WTC11 (cell line): ENCODE data around the gene OR4E2. TPM values are rescaled to one million over a fixed set of nuclear protein-coding genes. Genes with fewer than 3 reads are reported as not detected.

Experiments
- ATAC-seq: fragments of 200-7000 bp; cut with Tn5 transposase; 2 replicates; pipeline ENCODE4 v1.10.0; 2021; ENCODE audit warnings: mild to moderate bottlenecking, moderate library complexity
- CTCF ChIA-PET: fragments of 300-600 bp; sonication (Branson Sonifier 250); formaldehyde crosslinking; loops from one replicate; lab custom pipeline; 2021; ENCODE audit warnings: antibody characterized with exemption; lab: Charles Lee
- POLR2A ChIA-PET: fragments of 350-600 bp; sonication (Branson Sonifier 250); formaldehyde crosslinking; loops from one replicate; lab custom pipeline; 2021; ENCODE audit warnings: antibody characterized with exemption; lab: Charles Lee
- DNase-seq: peaks from one replicate; pipeline ENCODE4 v3.0.0; 2021; ENCODE audit warnings: low spot score
- H3K27ac Mint-ChIP-seq: 2 replicates; pipeline ENCODE4 v1.8.0; 2021; ENCODE audit warnings: mixed read lengths
- H3K27me3 Mint-ChIP-seq: 2 replicates; pipeline ENCODE4 v1.8.0; 2021; ENCODE audit warnings: low read depth, mild to moderate bottlenecking, moderate library complexity, mixed read lengths
- H3K36me3 Mint-ChIP-seq: 2 replicates; pipeline ENCODE4 v1.8.0; 2021; ENCODE audit warnings: mixed read lengths
- H3K4me1 Mint-ChIP-seq: 2 replicates; pipeline ENCODE4 v1.8.0; 2022; ENCODE audit warnings: mixed read lengths
- H3K4me3 Mint-ChIP-seq: 2 replicates; pipeline ENCODE4 v1.8.0; 2021; ENCODE audit warnings: mild to moderate bottlenecking, moderate library complexity, mixed read lengths
- H3K9me3 Mint-ChIP-seq: 2 replicates; pipeline ENCODE4 v1.8.0; 2021; ENCODE audit warnings: mixed read lengths
- AFF4 ChIP-seq: sonication (generic); formaldehyde crosslinking; IDR thresholded peaks from 2 replicates; pipeline ENCODE4 v1.8.1; 2023; ENCODE audit warnings: mild to moderate bottlenecking, missing genetic modification reagents, borderline replicate concordance
- AR ChIP-seq: fragments of 250-450 bp; sonication (Bioruptor Pico); IDR thresholded peaks from 2 replicates; pipeline ENCODE4 v1.9.0; 2021; ENCODE audit warnings: mild to moderate bottlenecking
- ELF4 ChIP-seq: sonication (generic); formaldehyde crosslinking; IDR thresholded peaks from 2 replicates; pipeline ENCODE4 v1.8.1; 2022; ENCODE audit warnings: low read depth, mild to moderate bottlenecking, moderate library complexity, missing genetic modification reagents
- ERG ChIP-seq: fragments of 250-450 bp; sonication (Bioruptor Pico); IDR thresholded peaks from 2 replicates; pipeline ENCODE4 v1.8.0; 2021; ENCODE audit warnings: mild to moderate bottlenecking
- ETV6 ChIP-seq: sonication (generic); formaldehyde crosslinking; IDR thresholded peaks from 2 replicates; pipeline ENCODE4 v1.8.1; 2022; ENCODE audit warnings: mild to moderate bottlenecking, missing genetic modification reagents
- GRHL2 ChIP-seq: fragments of 250-450 bp; sonication (Bioruptor Pico); IDR thresholded peaks from 2 replicates; pipeline ENCODE4 v1.8.0; 2022; ENCODE audit warnings: mild to moderate bottlenecking, moderate library complexity; ENCODE audit not compliant: insufficient replicate concordance, severe bottlenecking
- HMGXB4 ChIP-seq: sonication (generic); formaldehyde crosslinking; IDR thresholded peaks from 2 replicates; pipeline ENCODE4 v1.8.1; 2023; ENCODE audit warnings: mild to moderate bottlenecking, moderate library complexity, missing genetic modification reagents
- IRF1 ChIP-seq: sonication (generic); formaldehyde crosslinking; IDR thresholded peaks from 2 replicates; pipeline ENCODE4 v1.8.0; 2023; ENCODE audit warnings: missing genetic modification reagents
- IRF2 ChIP-seq: sonication (generic); formaldehyde crosslinking; IDR thresholded peaks from 2 replicates; pipeline ENCODE4 v1.8.0; 2022; ENCODE audit warnings: low read depth, missing genetic modification reagents, borderline replicate concordance
- JAZF1 ChIP-seq: fragments of 250-450 bp; sonication (Bioruptor Pico); IDR thresholded peaks from 2 replicates; pipeline ENCODE4 v1.9.0; 2021; ENCODE audit warnings: moderate library complexity, mild to moderate bottlenecking, inconsistent platforms
- MXD4 ChIP-seq: fragments of 250-450 bp; sonication (Bioruptor Pico); IDR thresholded peaks from 2 replicates; pipeline ENCODE4 v1.8.0; 2021; ENCODE audit warnings: mild to moderate bottlenecking, moderate library complexity, borderline replicate concordance
- NFE2L1 ChIP-seq: sonication (generic); formaldehyde crosslinking; IDR thresholded peaks from 2 replicates; pipeline ENCODE4 v1.8.1; 2023; ENCODE audit warnings: missing genetic modification reagents
- NFYB ChIP-seq: sonication (generic); formaldehyde crosslinking; conservative IDR thresholded peaks from 2 replicates; pipeline ENCODE4 v1.8.0; 2022; ENCODE audit warnings: low read depth, missing genetic modification reagents
- PRRX2 ChIP-seq: fragments of 250-450 bp; sonication (Bioruptor Pico); IDR thresholded peaks from 2 replicates; pipeline ENCODE4 v1.8.0; 2021; ENCODE audit warnings: mild to moderate bottlenecking
- SMAD3 ChIP-seq: sonication (generic); formaldehyde crosslinking; IDR thresholded peaks from 2 replicates; pipeline ENCODE4 v1.8.0; 2022; ENCODE audit warnings: missing genetic modification reagents, mild to moderate bottlenecking, borderline replicate concordance
- SMAD4 ChIP-seq: sonication (generic); formaldehyde crosslinking; IDR thresholded peaks from 2 replicates; pipeline ENCODE4 v1.8.0; 2022; ENCODE audit warnings: mild to moderate bottlenecking, missing genetic modification reagents
- SOX15 ChIP-seq: fragments of 250-450 bp; sonication (Bioruptor Pico); IDR thresholded peaks from 2 replicates; pipeline ENCODE4 v1.9.0; 2021; ENCODE audit warnings: mild to moderate bottlenecking
- TCF7 ChIP-seq: sonication (generic); formaldehyde crosslinking; IDR thresholded peaks from 2 replicates; pipeline ENCODE4 v1.8.0; 2022; ENCODE audit warnings: mild to moderate bottlenecking, low read depth, missing genetic modification reagents, moderate library complexity
- USF1 ChIP-seq: sonication (generic); formaldehyde crosslinking; IDR thresholded peaks from 2 replicates; pipeline ENCODE4 v1.8.0; 2022; ENCODE audit warnings: mild to moderate bottlenecking, missing genetic modification reagents
- ZNF416 ChIP-seq: fragments of 250-450 bp; sonication (Bioruptor Pico); IDR thresholded peaks from 2 replicates; pipeline ENCODE4 v1.9.0; 2021; ENCODE audit warnings: mild to moderate bottlenecking, inconsistent platforms
- ZNF423 ChIP-seq: fragments of 250-450 bp; sonication (Bioruptor Pico); IDR thresholded peaks from 2 replicates; pipeline ENCODE4 v2.1.2; 2022; ENCODE audit warnings: mild to moderate bottlenecking, moderate library complexity
- total RNA-seq: library from RNA; stranded (reverse); gene quantifications from 3 replicates; pipeline ENCODE4 v1.2.3, GENCODE V29; 2021

OR4E2 gene
- total RNA-seq, 1 experiment from 2014 or later = not detected

GRCh38 chr14:21669284-21669683 lies 15.6 kb downstream of the OR4E2 start:
- Mint-ChIP-seq H3K4me1 (peaks cover 4% of the 10 kb centered on the region; the same call in 1 of the 2 replicates), H3K36me3 (no peaks in the 10 kb centered on the region), H3K27me3 (peaks cover 6% of the 10 kb centered on the region), H3K4me3 (no peak overlapping the region), H3K9me3 (peaks cover 1% of the 10 kb centered on the region; the same call in 1 of the 2 replicates), H3K27ac (no peak overlapping the region)
- ATAC-seq = no peak
- TF ChIP-seq SOX15 (CRISPR knock-in tag) = no peak
- CTCF ChIA-PET = interaction anchor here (0.5 kb wide), 1 partner anchor 185 kb away, joined by 4 read pairs; no protein-coding TSS in a partner anchor
- POLR2A ChIA-PET = no interaction called here
- no peak for DNase-seq

GRCh38 chr14:21671371-21671770 lies 17.7 kb downstream of the OR4E2 start:
- CTCF ChIA-PET = interaction anchor here (0.5 to 1.9 kb wide), 3 partner anchors 52 to 149 kb away, joined by 3 to 7 read pairs (median 6); no protein-coding TSS in a partner anchor
- POLR2A ChIA-PET = interaction anchor here (0.6 kb wide), 1 partner anchor 455 kb away, joined by 3 read pairs; no protein-coding TSS in a partner anchor
- Mint-ChIP-seq H3K4me3 (no peak overlapping the region), H3K36me3 (0 out of 2 replicates have a peak, but pooled peaks cover 3% of the 10 kb centered on the region), H3K4me1 (no peaks in the 10 kb centered on the region), H3K27ac (no peak overlapping the region), H3K9me3 (peaks cover 8% of the 10 kb centered on the region; the same call in 1 of the 2 replicates), H3K27me3 (peaks cover 6% of the 10 kb centered on the region)
- TF ChIP-seq NFE2L1 (CRISPR knock-in tag) = no peak
- no peak for TF ChIP-seq JAZF1 (CRISPR knock-in tag)
- no peak for TF ChIP-seq ETV6 (CRISPR knock-in tag)
- TF ChIP-seq NFYB = no peak
- TF ChIP-seq MXD4 (CRISPR knock-in tag) = no peak
- TF ChIP-seq GRHL2 (CRISPR knock-in tag) = no peak
- TF ChIP-seq TCF7 (CRISPR knock-in tag) = no peak
- TF ChIP-seq ZNF423 (CRISPR knock-in tag) = no peak
- TF ChIP-seq USF1 = no peak
- no peak for TF ChIP-seq ELF4
- no peak for TF ChIP-seq SMAD4
- TF ChIP-seq IRF2 (CRISPR knock-in tag) = no peak
- TF ChIP-seq IRF1 (CRISPR knock-in tag) = no peak
- no peak for TF ChIP-seq PRRX2 (CRISPR knock-in tag)
- TF ChIP-seq SMAD3 (CRISPR knock-in tag) = no peak
- no peak for TF ChIP-seq ZNF416
- no peak for TF ChIP-seq AFF4 (CRISPR knock-in tag)
- no peak for TF ChIP-seq HMGXB4 (CRISPR knock-in tag)
- TF ChIP-seq AR (CRISPR knock-in tag) = no peak
- no peak for TF ChIP-seq ERG
- ATAC-seq = no peak
- DNase-seq = no peak
